HepG2 (cell line): ENCODE data around the gene SNRPB2. TPM values are rescaled to one million over a fixed set of nuclear protein-coding genes. Genes with fewer than 3 reads are reported as not detected.

Experiments used
- ATAC-seq: fragments of 200-7000 bp; cut with Tn5 transposase; 3 replicates; pipeline ENCODE4 v1.9.1; 2020; ENCODE audit warnings: mild to moderate bottlenecking, moderate library complexity
- BruUV-seq: library from RNA; stranded (reverse); fragments of 400-500 nt; replicated peaks from 2 replicates; lab custom pipeline; 2021; lab: Mats Ljungman, UMichigan
- CTCF ChIA-PET: fragments of 300-600 bp; formaldehyde crosslinking; extraction: SDS; loops from one replicate; lab custom pipeline; 2021; ENCODE audit warnings: low total read pairs, inconsistent platforms, low intra/inter-chr PET ratio; lab: Yijun Ruan, JAX
- POLR2A ChIA-PET: fragments of 350-600 bp; sonication (Branson Sonifier 250); formaldehyde crosslinking; loops from one replicate; lab custom pipeline; 2020; ENCODE audit warnings: antibody characterized with exemption, inconsistent platforms; lab: Yijun Ruan, JAX
- DNase-seq: peaks from one replicate; pipeline ENCODE4 v3.0.0-alpha.2; 2015; ENCODE audit warnings: low spot score
- FAIRE-seq: peaks from 3 replicates; lab custom pipeline; 2011; peaks lifted over from hg19 to GRCh38; lab: Jason Lieb, UNC
- H2AFZ ChIP-seq: one replicate; pipeline ENCODE4 v1.6.1; 2011; ENCODE audit warnings: low read length, inconsistent platforms
- H3K27ac ChIP-seq: fragments of 300-600 bp; 3 replicates; pipeline ENCODE4 v1.8.0; 2011; ENCODE audit warnings: mixed run types, mild to moderate bottlenecking, mixed read lengths, low read length, inconsistent platforms; ENCODE audit not compliant: insufficient read depth; ENCODE audit errors: extremely low read length
- H3K27me3 ChIP-seq, 2 experiments: fragments of 200-600 bp in 1 of 2; 2 replicates in 1 of 2; 3 replicates in 1 of 2; pipeline versions ENCODE4 v1.6.0 to v1.8.0; 2011; ENCODE audit warnings: low read length in 2 of 2, mild to moderate bottlenecking in 2 of 2, moderate library complexity in 2 of 2, inconsistent platforms in 1 of 2; ENCODE audit not compliant: insufficient read depth in 2 of 2, control insufficient read depth in 1 of 2
- H3K36me3 ChIP-seq, 2 experiments: fragments of 200-600 bp in 1 of 2; replicated peaks in 1 of 2; 2 replicates in 1 of 2; 3 replicates in 1 of 2; pipeline versions ENCODE4 v1.5.1 to v1.8.0; 2011; ENCODE audit warnings: low read length in 2 of 2, inconsistent platforms in 1 of 2; ENCODE audit not compliant: insufficient read depth in 2 of 2, control insufficient read depth in 1 of 2
- H3K4me1 ChIP-seq: 2 replicates; pipeline ENCODE4 v1.5.1; 2012; ENCODE audit warnings: low read length, inconsistent platforms; ENCODE audit not compliant: insufficient read depth
- H3K4me2 ChIP-seq: 2 replicates; pipeline ENCODE4 v1.6.0; 2011; ENCODE audit warnings: low read depth, low read length, inconsistent platforms
- H3K4me3 ChIP-seq, 3 experiments: fragments of 200-600 bp in 1 of 3; sonication (generic), shearing (Covaris generic) in 1 of 3; replicated peaks in 1 of 3; 2 replicates each; pipeline ENCODE4 v1.5.1; 2011 to 2016; ENCODE audit warnings: low read length in 3 of 3, inconsistent platforms in 2 of 3, low read depth in 2 of 3, mild to moderate bottlenecking in 2 of 3, control low read depth in 1 of 3, mixed read lengths in 1 of 3; ENCODE audit not compliant: insufficient read depth in 1 of 3
- H3K79me2 ChIP-seq: one replicate; pipeline ENCODE4 v1.6.1; 2011; ENCODE audit warnings: low read length, inconsistent platforms; ENCODE audit not compliant: insufficient read depth
- H3K9ac ChIP-seq: 2 replicates; pipeline ENCODE4 v1.6.0; 2011; ENCODE audit warnings: mild to moderate bottlenecking, low read depth, low read length, inconsistent platforms; ENCODE audit not compliant: insufficient read depth
- H3K9me3 ChIP-seq: 2 replicates; pipeline ENCODE4 v1.5.1; 2012; ENCODE audit warnings: mild to moderate bottlenecking, low read length
- H4K20me1 ChIP-seq: 2 replicates; pipeline ENCODE4 v1.6.0; 2011; ENCODE audit warnings: inconsistent platforms, mild to moderate bottlenecking, low read length, moderate library complexity; ENCODE audit not compliant: insufficient read depth
- ATF4 ChIP-seq, 2 experiments: fragments of 450-650 bp in 1 of 2; sonication (generic) in 1 of 2; formaldehyde crosslinking; IDR thresholded peaks; 2 replicates each; pipeline versions ENCODE4 v1.5.0 to v1.8.0; 2020 to 2022; ENCODE audit warnings: mild to moderate bottlenecking in 1 of 2, missing genetic modification reagents in 1 of 2
- CBFB ChIP-seq: sonication (generic); formaldehyde crosslinking; IDR thresholded peaks from 2 replicates; pipeline ENCODE4 v1.4.0; 2020; ENCODE audit warnings: missing genetic modification reagents
- CHD4 ChIP-seq: fragments of 200-600 bp; sonication (generic); IDR thresholded peaks from 2 replicates; pipeline ENCODE4 v1.7.0; 2017; ENCODE audit warnings: mild to moderate bottlenecking, low read length, borderline replicate concordance
- MBD4 ChIP-seq: IDR thresholded peaks from 2 replicates; pipeline ENCODE4 v1.6.1; 2012; ENCODE audit warnings: low read length, inconsistent platforms, borderline replicate concordance
- SKIL ChIP-seq: sonication (generic); formaldehyde crosslinking; IDR thresholded peaks from 2 replicates; pipeline ENCODE4 v1.8.0; 2022; ENCODE audit warnings: missing genetic modification reagents, mild to moderate bottlenecking, moderate library complexity, borderline replicate concordance
- SPEN ChIP-seq: sonication (generic); formaldehyde crosslinking; IDR thresholded peaks from 2 replicates; pipeline ENCODE4 v1.5.1; 2020; ENCODE audit warnings: low read depth, mild to moderate bottlenecking, missing genetic modification reagents
- ZNF263 ChIP-seq: sonication (generic); formaldehyde crosslinking; IDR thresholded peaks from 2 replicates; pipeline ENCODE4 v1.4.0; 2020; ENCODE audit warnings: missing genetic modification reagents
- ZNF333 ChIP-seq: sonication (generic); formaldehyde crosslinking; IDR thresholded peaks from 2 replicates; pipeline ENCODE4 v1.4.0; 2020; ENCODE audit warnings: mild to moderate bottlenecking, missing genetic modification reagents, borderline replicate concordance
- ZNF597 ChIP-seq: sonication (generic); formaldehyde crosslinking; IDR thresholded peaks from 2 replicates; pipeline ENCODE4 v1.5.0; 2020; ENCODE audit warnings: missing genetic modification reagents
- WGBS: methylation state at CpG from one replicate; pipeline ENCODE4 v1.1.6; 2017; ENCODE audit warnings: low lambda C conversion rate; 5-methylcytosine and 5-hydroxymethylcytosine counted together
- in situ Hi-C: cut with HindIII; loops from 2 replicates; pipeline ENCODE4 v1.10.0; 2017; ENCODE audit warnings: low pct_unique_long_range_greater_than_20kb; ENCODE audit not compliant: extremely low pct_ligation_motif_present
- intact Hi-C: fragments of 100-400 bp; cut with micrococcal nuclease; formaldehyde crosslinking; loops from one replicate; pipeline ENCODE4 v1.10.0; 2022; ENCODE audit not compliant: unreplicated experiment
- polyA plus RNA-seq, 8 experiments: library from polyadenylated mRNA; depleted of rRNA in 3 of 8; stranded (reverse) in 7 of 8; unstranded in 1 of 8; fragments of >200 nt; fragmentation: Illumina TruSeq in 4 of 8; extraction: Trizol in 4 of 8; gene quantifications; 2 replicates each; pipeline versions ENCODE4 v1.2.1 to v1.2.3, GENCODE V29; 2011 to 2016; ENCODE audit warnings: low read depth in 4 of 8, missing spikeins in 1 of 8, mixed read lengths in 1 of 8; ENCODE audit not compliant: insufficient read depth in 1 of 8
- total RNA-seq, 5 experiments: library from RNA; depleted of rRNA; stranded (reverse); fragments of >200 nt; fragmentation: Illumina TruSeq; extraction: Trizol; gene quantifications; 2 replicates each; pipeline ENCODE4 v1.2.3, GENCODE V29; 2016; ENCODE audit warnings: low read depth in 1 of 5

SNRPB2 gene
- total and polyA plus RNA-seq, 2 of the 13 experiments (the other 11 are each of a cell fraction or from before 2014, with no cell fraction given): 107 to 204 TPM

- in situ Hi-C loops: no loop called here
- no peak for FAIRE-seq
These were observed 15.1 kb upstream of the SNRPB2 start for GRCh38 chr20:16714751-16715150.

GRCh38 chr20:16719421-16719820 lies 10.4 kb upstream of the SNRPB2 start:
- Histone ChIP-seq H3K27me3 (peaks cover 2 to 21% of the 10 kb centered on the region in 2 experiments; a peak in 4 of 5 replicates), H3K4me3 (no peak overlapping the region), H4K20me1 (no peaks in the 10 kb centered on the region), H3K9me3 (no peaks in the 10 kb centered on the region), H3K79me2 (no peaks in the 10 kb centered on the region), H3K9ac (no peak overlapping the region), H2AFZ (no peak overlapping the region)
- no peak for FAIRE-seq
- POLR2A ChIA-PET: no interaction called here
- no peak for TF ChIP-seq SPEN
- TF ChIP-seq ZNF597 (CRISPR knock-in tag): no peak
- TF ChIP-seq CHD4: no peak
- no peak for TF ChIP-seq CBFB (CRISPR knock-in tag)
- TF ChIP-seq ZNF263: no peak
- TF ChIP-seq ATF4 (CRISPR knock-in tag; IDR thresholded peaks at IDR 0.05): no peak
- TF ChIP-seq SKIL (CRISPR knock-in tag): no peak
- TF ChIP-seq, all 625 proteins: peak for 0
- CTCF ChIA-PET: no interaction called here
- intact Hi-C loops (no loop called here), in situ Hi-C loops (no loop called here)
- ATAC-seq: no peak
- no peak overlapping the region for H3K4me2 ChIP-seq
- H3K36me3 ChIP-seq: no peaks in the 10 kb centered on the region
- 3% methylated on average over 1 of the region's 1 CpG for WGBS
- no peak overlapping the region for H3K27ac ChIP-seq
- no TSS peak for BruUV-seq
- H3K4me1 ChIP-seq: no peaks in the 10 kb centered on the region
- DNase-seq: no peak

More at GRCh38 chr20:16714751-16715150, 15.1 kb upstream of the SNRPB2 start:
- no peak overlapping the region for H3K4me2 ChIP-seq
- no peaks in the 10 kb centered on the region for H3K36me3 ChIP-seq
- peaks cover 19% of the 10 kb centered on the region for H3K4me1 ChIP-seq
- no peaks in the 10 kb centered on the region for H3K79me2 ChIP-seq
- no peak overlapping the region for H3K4me3 ChIP-seq
- DNase-seq (no peak), ATAC-seq (no peak)
- POLR2A ChIA-PET: no interaction called here
- H3K27ac ChIP-seq: no peak overlapping the region
- H3K27me3 ChIP-seq: peaks cover 4 to 40% of the 10 kb centered on the region in 2 experiments; a peak in 4 of 5 replicates
- H4K20me1 ChIP-seq: no peaks in the 10 kb centered on the region
- intact Hi-C loops: no loop called here
- CTCF ChIA-PET: no interaction called here
- no peak overlapping the region for H2AFZ ChIP-seq
- 11% methylated on average over 4 of the region's 4 CpGs for WGBS
- no peak for TF ChIP-seq ZNF333
- no peak for TF ChIP-seq MBD4
- H3K9ac ChIP-seq: no peak overlapping the region
- no TSS peak for BruUV-seq
- no peaks in the 10 kb centered on the region for H3K9me3 ChIP-seq
